Measurements from ENCODE around the gene PLPP1.

PLPP1 gene

GRCh38 chr5:55450050-55450765, 84.6 kb downstream of the PLPP1 start:
- no peak for DNase-seq (ENCODE audit: low read depth in 1 of 2, low spot score in 1 of 2)

GRCh38 chr5:55446640-55447351, 88.0 kb downstream of the PLPP1 start:
- no peak for DNase-seq (ENCODE audit: low read depth in 1 of 2, low spot score in 1 of 2)

GRCh38 chr5:55445791-55446190, 89.0 kb downstream of the PLPP1 start:
- no peak for DNase-seq (ENCODE audit: low read depth in 1 of 2, low spot score in 1 of 2)

DNA sequence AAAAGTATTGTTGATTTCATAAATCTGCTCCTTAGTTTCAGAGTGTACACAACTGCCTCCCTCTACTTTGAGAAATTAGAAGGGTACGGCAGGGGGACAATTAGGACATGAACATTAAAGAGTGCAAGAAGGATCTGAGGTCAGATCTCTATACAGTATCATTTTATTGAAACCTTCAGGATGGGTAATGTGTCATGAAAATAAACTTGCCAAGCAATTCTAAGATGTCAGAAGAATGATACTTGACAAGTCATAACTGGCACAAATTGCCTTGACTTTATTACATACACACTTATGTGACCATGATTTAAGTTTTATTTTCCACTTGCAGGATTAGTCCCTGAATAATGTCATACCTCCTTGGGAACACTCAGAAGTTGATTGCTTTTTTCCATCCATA, 92.8 kb downstream of the PLPP1 start:
- DNase-seq (ENCODE audit: low read depth in 1 of 2, low spot score in 1 of 2): no peak

GRCh38 chr5:55441107-55441771, 93.5 kb downstream of the PLPP1 start:
- no peak for DNase-seq (ENCODE audit: low read depth in 1 of 2, low spot score in 1 of 2)

DNA sequence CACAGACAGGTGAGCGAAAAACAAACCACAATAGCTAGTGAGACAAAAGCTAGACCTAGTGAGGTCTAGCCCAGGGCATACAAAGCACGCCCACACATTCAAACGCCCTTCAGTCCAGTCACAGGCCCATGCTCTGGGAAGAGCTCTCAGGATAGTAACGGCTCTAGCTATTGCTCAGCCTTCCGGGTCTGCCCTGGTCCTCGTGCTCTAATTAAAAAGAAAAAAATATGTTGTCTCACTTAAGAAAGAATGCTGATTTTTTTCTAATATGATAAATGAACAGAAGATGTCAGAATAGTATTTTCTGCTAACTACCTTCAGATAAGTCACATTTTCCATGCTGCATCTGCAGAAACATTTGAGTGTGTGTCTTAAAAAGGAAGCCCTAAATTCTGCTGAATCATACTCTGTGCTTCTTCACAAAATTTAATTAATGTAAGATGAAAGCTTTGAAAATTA, 94.5 kb downstream of the PLPP1 start:
- peak in 1 of 2 donors; percentile 36 for DNase-seq (ENCODE audit: low read depth in 1 of 2, low spot score in 1 of 2)

- no peak for DNase-seq (ENCODE audit: low read depth in 1 of 2, low spot score in 1 of 2)
Observed at GRCh38 chr5:55438998-55439397, 95.8 kb downstream of the PLPP1 start.

DNA sequence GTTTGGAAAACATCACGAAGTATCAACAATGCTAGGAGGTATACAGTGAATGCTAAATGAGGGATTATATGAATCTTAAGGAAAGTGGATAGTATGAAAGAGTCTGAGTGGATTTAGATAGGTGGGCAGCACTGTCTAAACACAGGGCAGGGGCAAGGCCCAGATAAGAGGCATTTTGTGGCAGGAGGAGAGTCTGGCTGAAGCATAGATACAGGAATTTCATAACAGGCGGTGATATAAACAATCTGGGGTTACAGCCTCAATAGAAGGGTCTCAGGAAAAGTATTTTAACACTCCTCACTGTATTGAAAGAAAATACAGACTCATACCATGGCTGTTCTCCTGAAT, 96.9 kb downstream of the PLPP1 start:
- no peak for DNase-seq (ENCODE audit: low read depth in 1 of 2, low spot score in 1 of 2)

- DNase-seq (ENCODE audit: low read depth in 1 of 2, low spot score in 1 of 2): no peak
Observed at GRCh38 chr5:55437452-55437851, 97.3 kb downstream of the PLPP1 start.

GRCh38 chr5:55432549-55432948, 102.2 kb downstream of the PLPP1 start:
- no peak for DNase-seq (ENCODE audit: low read depth in 1 of 2, low spot score in 1 of 2)

DNA sequence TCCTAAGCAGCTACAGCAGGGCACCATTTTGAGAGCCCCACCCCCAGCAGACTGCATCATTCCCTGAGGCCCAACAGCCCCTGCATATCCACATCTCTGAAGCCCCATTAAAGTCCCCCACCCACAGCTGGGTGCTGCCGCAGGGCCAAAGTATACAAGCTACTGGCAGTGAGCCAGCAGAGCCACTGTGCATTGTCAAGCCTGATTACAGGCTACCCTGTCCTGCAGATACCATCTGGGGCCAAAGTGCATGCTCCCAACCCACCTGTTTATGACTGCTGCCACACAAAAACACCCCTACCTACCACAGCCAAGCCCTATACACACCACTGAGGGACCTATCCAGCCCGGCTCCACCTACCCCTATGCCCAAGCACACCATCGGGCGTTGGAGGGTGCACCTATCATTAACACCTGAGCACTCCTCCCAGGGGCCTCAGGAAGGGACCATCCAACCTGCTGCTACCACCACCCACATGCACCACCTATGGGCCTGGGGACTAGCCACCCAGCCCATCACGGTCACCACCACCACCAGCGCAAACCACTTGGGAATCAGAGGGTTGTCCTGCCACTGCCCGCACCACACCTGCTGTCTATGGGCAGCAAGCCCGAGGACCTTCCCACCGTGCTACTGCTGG, 105.0 kb downstream of the PLPP1 start:
- no peak for DNase-seq (ENCODE audit: low read depth in 1 of 2, low spot score in 1 of 2)

DNA sequence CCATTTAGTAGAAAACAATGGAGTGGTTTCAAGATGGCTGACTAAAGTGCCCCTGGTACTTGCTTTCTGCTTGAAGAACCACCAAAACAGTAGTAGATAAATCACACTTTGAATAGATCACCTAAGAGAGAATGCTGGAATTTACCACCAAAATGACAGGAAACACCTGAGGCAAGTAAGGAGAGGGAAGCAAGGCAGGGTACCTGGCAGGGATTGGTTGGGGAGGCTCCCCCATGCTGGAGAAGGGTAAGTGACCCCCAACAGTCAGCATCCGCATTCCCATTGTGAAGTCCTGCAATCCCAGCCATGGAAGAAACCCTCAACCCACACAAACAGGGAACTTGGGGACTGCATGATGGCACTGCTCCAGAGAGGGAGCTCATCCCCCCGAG, 105.5 kb downstream of the PLPP1 start:
- no peak for DNase-seq (ENCODE audit: low read depth in 1 of 2, low spot score in 1 of 2)

DNA sequence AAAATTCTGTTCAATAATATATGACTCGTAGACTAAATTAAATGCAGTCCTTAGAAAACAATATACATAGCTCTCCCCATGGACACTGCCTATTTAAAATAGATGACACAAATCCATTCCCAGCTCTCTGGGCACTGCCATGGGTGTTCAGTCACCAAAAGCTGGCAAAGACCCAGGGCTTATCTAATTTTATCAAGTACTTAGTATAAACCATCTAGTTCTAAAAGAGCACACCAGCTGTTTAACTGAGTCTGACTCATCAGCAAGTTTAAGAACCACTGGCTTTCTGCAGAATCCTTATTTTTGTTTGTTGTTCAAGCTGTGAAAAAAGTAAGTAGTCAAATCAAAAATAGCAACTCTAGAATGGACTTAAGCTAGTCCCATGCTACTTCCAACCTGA, 107.6 kb downstream of the PLPP1 start:
- DNase-seq (ENCODE audit: low read depth in 1 of 2, low spot score in 1 of 2): no peak

DNA sequence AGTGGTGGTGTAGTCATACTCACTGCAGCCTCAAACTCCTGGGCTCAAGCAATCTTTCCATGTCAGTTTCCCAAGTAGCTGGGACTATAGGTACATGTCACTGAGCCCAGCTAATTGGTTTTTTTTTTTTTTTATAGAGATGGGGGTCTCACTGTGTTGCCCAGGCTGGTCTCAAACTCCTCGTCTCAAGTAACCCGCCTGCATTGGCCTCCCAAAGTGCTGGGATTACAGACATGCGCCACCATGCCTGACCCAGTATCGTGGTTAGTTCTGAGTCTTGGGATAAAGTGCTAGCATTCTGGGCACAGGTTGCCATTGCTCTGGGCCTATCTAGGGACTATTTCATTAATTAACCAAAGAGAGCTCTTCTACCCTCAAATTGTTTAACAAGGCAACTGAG, 108.3 kb downstream of the PLPP1 start:
- DNase-seq (ENCODE audit: low read depth in 1 of 2, low spot score in 1 of 2): no peak

GRCh38 chr5:55421074-55421529, 113.7 kb downstream of the PLPP1 start:
- peak in 1 of 2 donors; percentile 43 for DNase-seq (ENCODE audit: low read depth in 1 of 2, low spot score in 1 of 2)

- DNase-seq (ENCODE audit: low read depth in 1 of 2, low spot score in 1 of 2): no peak
Observed at GRCh38 chr5:55418994-55419968, 115.5 kb downstream of the PLPP1 start.

DNA sequence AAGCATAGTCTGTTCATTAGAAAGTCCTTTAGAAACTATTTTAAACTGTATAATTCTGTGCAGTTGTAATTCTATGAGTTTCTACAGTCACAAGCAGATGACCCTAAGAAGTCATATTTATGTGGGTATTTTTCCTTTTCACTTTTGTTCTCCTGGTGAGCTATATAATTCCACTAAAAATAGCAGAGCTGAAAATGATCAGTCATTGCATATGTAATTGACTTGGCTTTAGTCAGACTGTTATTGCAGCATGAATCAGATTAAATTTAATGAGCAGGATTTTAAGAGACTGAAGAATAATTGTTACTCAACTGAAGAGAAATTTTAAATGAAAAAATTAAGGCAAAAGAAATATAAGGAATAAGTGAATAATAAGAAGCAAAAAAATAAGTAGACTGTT, 118.5 kb downstream of the PLPP1 start:
- no peak for DNase-seq (ENCODE audit: low read depth in 1 of 2, low spot score in 1 of 2)

DNA sequence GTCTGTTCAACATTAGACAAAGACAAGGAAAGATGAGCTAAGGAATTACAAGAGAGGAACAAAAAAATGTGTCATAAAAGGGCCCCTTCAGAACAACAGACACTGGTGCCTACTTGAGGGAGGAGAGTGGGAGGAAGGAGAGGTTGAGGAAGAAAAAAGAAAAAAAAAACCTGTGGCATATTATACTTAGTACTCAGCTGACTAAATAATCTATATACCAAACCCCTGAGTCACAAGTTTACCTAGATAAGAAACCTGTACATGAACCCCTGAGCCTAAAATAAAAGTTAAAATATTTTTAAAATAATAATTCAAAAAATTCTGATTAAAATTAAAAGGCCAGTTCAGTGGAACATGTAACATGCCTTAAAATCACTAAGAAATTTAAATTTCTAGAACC, 119.7 kb downstream of the PLPP1 start:
- DNase-seq (ENCODE audit: low read depth in 1 of 2, low spot score in 1 of 2): no peak

GRCh38 chr5:55413644-55414043, 121.1 kb downstream of the PLPP1 start:
- no peak for DNase-seq (ENCODE audit: low read depth in 1 of 2, low spot score in 1 of 2)

DNA sequence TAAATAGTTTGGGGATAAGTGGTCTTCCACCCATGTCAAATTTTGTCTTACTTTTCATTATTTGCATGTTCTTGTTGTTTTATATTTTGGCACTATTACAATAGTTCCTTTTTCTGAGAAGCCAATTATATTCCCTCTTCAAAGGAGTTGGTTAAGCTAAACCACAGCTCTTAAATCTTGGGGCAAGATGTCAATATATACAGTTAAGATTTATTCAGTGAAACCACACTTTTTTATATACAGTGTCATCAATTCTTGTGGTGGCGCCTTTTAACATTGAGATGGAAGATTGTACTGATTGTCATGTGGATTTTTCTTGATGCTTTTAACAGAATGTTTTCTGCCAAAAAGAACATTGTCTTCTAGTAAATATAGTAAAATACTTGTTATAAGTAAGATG, 122.9 kb downstream of the PLPP1 start:
- no peak for DNase-seq (ENCODE audit: low read depth in 1 of 2, low spot score in 1 of 2)

DNA sequence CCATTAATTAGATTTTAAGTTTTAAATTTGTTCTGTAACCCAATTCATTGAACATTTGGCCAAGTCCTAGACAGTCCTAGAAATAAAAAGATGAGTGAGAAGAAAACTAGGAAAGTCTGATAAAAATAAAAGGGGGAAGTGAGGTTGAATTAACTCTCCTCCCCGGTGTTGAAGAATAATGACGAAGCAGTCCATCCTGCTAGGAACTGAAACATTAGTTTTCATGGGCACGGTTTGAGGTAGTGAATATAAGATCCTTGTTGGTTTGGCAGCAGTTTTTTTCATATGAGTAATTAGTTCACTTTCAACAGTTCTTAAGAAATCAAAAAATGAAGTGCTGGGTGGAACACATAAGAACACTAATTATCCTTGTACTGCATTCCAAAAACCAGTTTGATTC, 123.9 kb downstream of the PLPP1 start:
- no peak for DNase-seq (ENCODE audit: low read depth in 1 of 2, low spot score in 1 of 2)
